SK-N-MC (cell line): Measurements from ENCODE around the gene SGPP2.

Source experiments
- EZH2 ChIP-seq: fragments of 200-600 bp; sonication (generic); IDR thresholded peaks from one replicate; pipeline ENCODE4 v1.6.1; 2017; ENCODE audit warnings: antibody characterized with exemption
- FOXP2 ChIP-seq: optimal IDR thresholded peaks from 2 replicates; pipeline ENCODE3; 2011; ENCODE audit warnings: mild to moderate bottlenecking, moderate library complexity; ENCODE audit not compliant: insufficient read depth; ENCODE audit errors: extremely low read length, control extremely low read depth
- POLR2AphosphoS5 ChIP-seq: IDR thresholded peaks from 2 replicates; pipeline ENCODE4 v1.6.1; 2012; ENCODE audit warnings: mild to moderate bottlenecking, low read depth, low read length, borderline replicate concordance

GRCh38 chr2:222563936-222564335 lies 139.6 kb downstream of the SGPP2 start:
- TF ChIP-seq POLR2AphosphoS5 (no peak), EZH2 (no peak), FOXP2 (no peak)
